ENCODE results near the gene SPDYE3. TPM values are rescaled to one million over a fixed set of nuclear protein-coding genes. Genes with fewer than 3 reads are reported as not detected.
"Not testable (repeated sequence)": the region's sequence is repeated elsewhere in the genome, so short reads cannot be mapped to it uniquely, and the experiment has no call there.

SPDYE3 gene
- total and polyA plus RNA-seq, 3 experiments from 2014 or later = 9.8 TPM; not detected in 2

DNA sequence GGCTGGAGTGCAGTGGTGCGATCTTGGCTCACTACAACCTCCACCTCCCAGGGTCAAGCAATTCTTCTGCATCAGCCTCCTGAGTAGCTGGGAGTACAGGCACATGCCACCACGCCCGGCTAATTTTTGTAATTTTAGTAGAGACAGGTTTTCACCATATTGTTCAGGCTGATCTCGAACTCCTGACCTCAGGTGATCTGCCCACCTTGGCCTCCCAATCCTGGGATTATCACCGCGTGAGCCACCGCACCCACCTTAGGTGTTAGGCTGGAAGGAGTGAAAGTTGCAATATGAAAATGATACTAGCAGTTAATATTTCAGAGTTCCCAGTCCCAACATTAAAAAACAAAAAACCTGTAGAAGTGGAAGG is 58.5 kb downstream of the SPDYE3 start:
- Mint-ChIP-seq H3K4me1 (peaks cover 32 to 53% (median 46%) of the 10 kb centered on the region in 3 donors), H3K36me3 (peaks cover 9 to 42% (median 12%) of the 10 kb centered on the region in 3 donors), H3K27ac (peak overlapping the region; percentile 64 to 96 (median 90)), H3K4me3 (peak overlapping the region in 4 of 7 donors; percentile 1 to 48 (median 44))
- H3K27me3 ChIP-seq (ENCODE audit: insufficient read depth, low read length, poor library complexity, severe bottlenecking); CTCF ChIA-PET; H3K4me3 ChIP-seq (ENCODE audit: low read length); H3K9me3 ChIP-seq (ENCODE audit: low read length); H3K27me3 Mint-ChIP-seq; H3K9me3 Mint-ChIP-seq; H3K27ac ChIP-seq (ENCODE audit: low read depth, low read length); POLR2A ChIA-PET: not testable (repeated sequence)
- peak in 1 of 5 donors; percentile 17 for DNase-seq
- H3K36me3 ChIP-seq (ENCODE audit: insufficient read depth, low read length) = peaks cover 10% of the 10 kb centered on the region
- peaks cover 10% of the 10 kb centered on the region for H3K4me1 ChIP-seq (ENCODE audit: insufficient read depth, low read length)

DNA sequence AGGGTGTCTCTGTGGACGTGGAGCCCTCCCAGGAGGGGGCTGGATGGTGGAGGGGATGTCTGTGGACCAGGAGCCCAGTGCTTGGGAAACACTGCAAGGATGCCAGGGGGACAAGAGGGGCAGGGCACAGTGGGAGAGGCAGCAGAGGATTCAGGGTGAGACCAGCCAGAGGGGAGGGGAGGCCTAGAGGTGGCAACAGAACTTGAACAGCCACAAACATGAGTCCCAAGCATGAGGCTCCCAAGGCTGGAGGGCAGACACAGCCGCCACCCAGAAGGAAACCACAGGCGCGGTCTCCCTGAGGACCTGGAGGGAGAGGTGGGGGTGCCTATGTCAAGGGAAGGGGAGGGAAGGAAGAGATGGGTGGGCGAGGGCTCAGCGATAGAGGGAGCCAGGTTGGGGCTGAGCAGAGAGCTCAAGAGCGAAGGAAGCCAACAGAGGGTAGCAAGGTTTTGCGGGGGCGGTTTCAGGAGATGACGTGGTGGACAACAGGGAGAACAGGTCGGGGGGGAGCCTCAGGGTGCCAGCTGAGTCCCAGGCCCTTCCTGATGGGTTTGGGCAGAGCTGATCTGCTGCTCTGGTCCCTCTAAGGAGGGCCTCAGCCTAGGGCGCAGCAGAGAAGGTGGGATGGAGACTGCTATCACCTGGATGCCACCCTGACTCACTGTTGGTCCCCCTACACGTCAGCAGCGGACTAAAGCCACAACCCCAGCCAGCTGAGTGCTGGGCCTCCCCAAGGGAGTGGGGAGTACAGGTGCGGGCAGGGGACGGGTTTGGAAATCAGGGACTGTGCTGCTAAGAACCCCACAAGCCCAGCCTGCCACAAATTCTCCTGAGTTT is 59.1 kb downstream of the SPDYE3 start:
- H3K4me1 Mint-ChIP-seq = peaks cover 32 to 54% (median 46%) of the 10 kb centered on the region in 3 donors
- H3K27me3 Mint-ChIP-seq = no peaks in the 10 kb centered on the region
- H3K27ac Mint-ChIP-seq = peak overlapping the region; percentile 64 to 96 (median 90)
- POLR2A ChIA-PET = no interaction called here
- Histone ChIP-seq H3K27ac (ENCODE audit: low read depth, low read length) (no peak overlapping the region), H3K27me3 (ENCODE audit: insufficient read depth, low read length, poor library complexity, severe bottlenecking) (no peaks in the 10 kb centered on the region), H3K9me3 (ENCODE audit: low read length) (no peaks in the 10 kb centered on the region), H3K4me3 (ENCODE audit: low read length) (no peak overlapping the region), H3K36me3 (ENCODE audit: insufficient read depth, low read length) (peaks cover 6% of the 10 kb centered on the region), H3K4me1 (ENCODE audit: insufficient read depth, low read length) (peaks cover 10% of the 10 kb centered on the region)
- no peaks in the 10 kb centered on the region for H3K9me3 Mint-ChIP-seq
- H3K4me3 Mint-ChIP-seq = peak overlapping the region in 4 of 7 donors; percentile 2 to 55 (median 44)
- CTCF ChIA-PET = no interaction called here
- H3K36me3 Mint-ChIP-seq = peaks cover 9 to 35% (median 12%) of the 10 kb centered on the region in 3 donors
- DNase-seq = peak in 1 of 5 donors; percentile 53

DNA sequence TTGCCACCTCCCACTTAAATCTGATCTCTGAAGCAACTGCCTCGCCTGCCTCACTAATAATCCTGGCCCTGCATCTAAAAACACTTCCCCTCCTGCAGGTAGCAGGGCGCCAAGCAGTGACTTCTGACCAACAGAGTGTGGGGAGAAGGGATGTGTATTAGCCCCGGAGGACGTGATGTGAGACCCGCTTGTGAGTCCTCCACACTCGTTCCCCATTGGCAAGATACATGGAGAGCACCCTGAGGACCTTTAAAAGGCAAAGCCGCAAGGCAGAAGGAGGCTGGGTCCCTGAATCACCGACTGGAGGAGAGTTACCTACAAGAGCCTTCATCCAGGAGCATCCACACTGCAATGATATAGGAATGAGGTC is 59.7 kb downstream of the SPDYE3 start:
- H3K4me3 Mint-ChIP-seq = peak overlapping the region in 1 of 7 donors; percentile 35
- no peak overlapping the region for H3K27ac ChIP-seq (ENCODE audit: low read depth, low read length)

DNA sequence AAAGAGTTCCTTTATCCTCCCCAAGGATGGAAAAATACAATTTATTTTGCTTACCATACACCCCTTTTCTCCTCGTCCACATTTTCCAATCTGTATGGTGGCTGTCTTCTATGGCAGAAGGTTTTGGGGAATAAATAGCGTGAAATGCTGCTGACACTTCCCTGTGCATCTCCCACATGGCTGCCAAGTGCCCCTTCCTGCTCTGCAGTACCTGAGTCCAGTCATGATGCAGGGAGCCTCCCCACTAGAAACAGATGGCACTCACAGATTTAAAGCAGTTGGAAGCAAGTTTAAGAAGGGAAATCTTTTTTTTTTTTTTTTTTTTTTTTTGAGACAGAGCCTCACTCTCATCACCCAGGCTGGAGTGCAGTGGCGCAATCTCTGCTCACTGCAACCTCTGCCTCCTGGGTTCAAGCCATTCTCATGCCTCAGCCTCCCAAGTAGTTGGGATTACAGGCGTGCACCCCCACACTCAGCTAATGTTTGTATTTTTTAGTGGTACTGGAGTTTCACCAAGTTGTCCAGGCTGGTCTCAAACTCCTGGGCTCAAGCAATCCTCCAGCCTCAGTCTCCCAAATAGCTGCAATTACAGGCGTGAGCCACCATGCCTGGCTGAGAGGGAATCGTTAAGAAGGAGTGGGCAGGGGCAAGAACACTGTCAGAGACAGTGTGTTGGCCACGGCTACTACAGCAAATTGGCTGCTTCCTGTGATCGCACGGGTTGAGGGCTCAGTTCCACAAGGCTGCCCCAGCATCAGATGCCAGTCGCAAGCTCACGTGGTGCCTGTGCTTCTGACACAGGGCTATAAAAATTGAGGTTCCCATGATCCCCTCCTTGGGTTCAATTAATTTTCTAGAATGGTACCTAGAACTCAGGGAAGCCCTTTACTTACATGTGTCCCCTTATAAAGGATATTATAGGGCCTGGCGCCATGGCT is 60.4 kb downstream of the SPDYE3 start:
- POLR2A ChIA-PET = no interaction called here
- H3K9me3 Mint-ChIP-seq = no peaks in the 10 kb centered on the region
- peak in 1 of 5 donors; percentile 26 for DNase-seq

More for the DNA sequence above, 59.7 kb downstream of the SPDYE3 start:
- peak overlapping the region in 7 of 8 donors; percentile 45 to 96 (median 89) for H3K27ac Mint-ChIP-seq
- no peaks in the 10 kb centered on the region for H3K27me3 Mint-ChIP-seq
- Histone ChIP-seq H3K36me3 (ENCODE audit: insufficient read depth, low read length) (peaks cover 6% of the 10 kb centered on the region), H3K9me3 (ENCODE audit: low read length) (no peaks in the 10 kb centered on the region), H3K27me3 (ENCODE audit: insufficient read depth, low read length, poor library complexity, severe bottlenecking) (no peaks in the 10 kb centered on the region), H3K4me1 (ENCODE audit: insufficient read depth, low read length) (peaks cover 13% of the 10 kb centered on the region), H3K4me3 (ENCODE audit: low read length) (no peak overlapping the region)
- POLR2A ChIA-PET = no interaction called here
- H3K4me1 Mint-ChIP-seq = peaks cover 33 to 53% (median 47%) of the 10 kb centered on the region in 3 donors
- H3K36me3 Mint-ChIP-seq = peaks cover 6 to 29% (median 8%) of the 10 kb centered on the region in 3 donors
- no peaks in the 10 kb centered on the region for H3K9me3 Mint-ChIP-seq
- peak in 1 of 5 donors; percentile 23 for DNase-seq
- CTCF ChIA-PET = no interaction called here

DNA sequence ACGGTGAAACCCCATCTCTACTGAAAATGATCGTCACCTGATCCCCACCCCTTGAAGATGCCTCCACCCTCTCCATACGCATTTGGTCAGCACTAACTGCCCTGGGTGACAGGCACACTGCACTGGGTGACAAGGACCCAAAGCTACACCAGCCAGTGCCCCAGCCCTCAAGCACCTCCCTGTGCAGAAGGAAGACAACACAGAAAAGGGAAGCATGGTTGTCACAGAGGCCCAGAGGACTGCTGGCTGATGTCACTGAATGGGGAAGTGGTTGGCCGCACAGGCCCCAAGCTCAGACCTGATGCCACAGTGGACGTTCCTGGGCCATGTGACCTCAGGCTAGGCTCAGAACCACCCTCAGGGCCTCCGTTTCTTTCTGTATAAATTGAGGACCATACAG is 61.6 kb downstream of the SPDYE3 start:
- peak overlapping the region in 5 of 8 donors; percentile 77 to 83 (median 80) for H3K27ac Mint-ChIP-seq
- CTCF ChIA-PET = no interaction called here
- Histone ChIP-seq H3K36me3 (ENCODE audit: insufficient read depth, low read length) (peaks cover 5% of the 10 kb centered on the region), H3K27me3 (ENCODE audit: insufficient read depth, low read length, poor library complexity, severe bottlenecking) (no peaks in the 10 kb centered on the region), H3K4me1 (ENCODE audit: insufficient read depth, low read length) (peaks cover 18% of the 10 kb centered on the region), H3K9me3 (ENCODE audit: low read length) (no peaks in the 10 kb centered on the region), H3K27ac (ENCODE audit: low read depth, low read length) (peak overlapping the region; percentile 6), H3K4me3 (ENCODE audit: low read length) (no peak overlapping the region)
- POLR2A ChIA-PET = no interaction called here
- H3K27me3 Mint-ChIP-seq = no peaks in the 10 kb centered on the region
- H3K4me1 Mint-ChIP-seq = peaks cover 33 to 59% (median 43%) of the 10 kb centered on the region in 3 donors
- DNase-seq = peak in 2 of 5 donors; percentile 21 to 45
- H3K9me3 Mint-ChIP-seq = no peaks in the 10 kb centered on the region
- H3K4me3 Mint-ChIP-seq = no peak overlapping the region
- peaks cover 0 to 15% (median 4%) of the 10 kb centered on the region in 3 donors for H3K36me3 Mint-ChIP-seq

More for the DNA sequence above, 60.4 kb downstream of the SPDYE3 start:
- Mint-ChIP-seq H3K4me3 (peak overlapping the region in 1 of 7 donors; percentile 72), H3K27me3 (no peaks in the 10 kb centered on the region), H3K27ac (peak overlapping the region in 6 of 8 donors; percentile 50 to 92 (median 69)), H3K36me3 (peaks cover 5 to 23% (median 7%) of the 10 kb centered on the region in 3 donors), H3K4me1 (peaks cover 35 to 57% (median 50%) of the 10 kb centered on the region in 3 donors)
- no peak overlapping the region for H3K4me3 ChIP-seq (ENCODE audit: low read length)
- no peak overlapping the region for H3K27ac ChIP-seq (ENCODE audit: low read depth, low read length)
- H3K9me3 ChIP-seq (ENCODE audit: low read length) = no peaks in the 10 kb centered on the region
- H3K36me3 ChIP-seq (ENCODE audit: insufficient read depth, low read length) = peaks cover 6% of the 10 kb centered on the region
- no peaks in the 10 kb centered on the region for H3K27me3 ChIP-seq (ENCODE audit: insufficient read depth, low read length, poor library complexity, severe bottlenecking)
- CTCF ChIA-PET = no interaction called here
- H3K4me1 ChIP-seq (ENCODE audit: insufficient read depth, low read length) = peaks cover 18% of the 10 kb centered on the region

DNA sequence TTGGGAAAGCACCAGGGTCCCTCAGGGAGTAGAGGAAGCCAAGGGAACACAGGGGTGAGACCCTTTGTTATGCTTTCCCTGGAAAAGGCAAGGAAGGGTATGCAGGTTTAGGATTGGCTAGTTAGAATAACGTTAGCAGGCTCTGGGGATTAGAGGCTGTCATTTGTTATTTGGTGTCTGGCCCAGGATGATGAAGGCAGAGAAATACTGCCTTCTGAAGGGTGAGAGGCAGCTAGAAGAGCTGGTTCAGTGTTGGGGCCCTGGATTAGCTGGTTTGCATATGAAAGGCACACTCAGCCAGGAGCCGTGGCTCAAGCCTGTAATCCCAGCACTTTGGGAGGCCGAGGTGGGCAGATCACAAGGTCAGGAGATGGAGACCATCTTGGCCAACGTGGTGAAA is 62.8 kb downstream of the SPDYE3 start:
- H3K4me1 ChIP-seq (ENCODE audit: insufficient read depth, low read length) = peaks cover 18% of the 10 kb centered on the region
- DNase-seq = no peak
- POLR2A ChIA-PET = no interaction called here

DNA sequence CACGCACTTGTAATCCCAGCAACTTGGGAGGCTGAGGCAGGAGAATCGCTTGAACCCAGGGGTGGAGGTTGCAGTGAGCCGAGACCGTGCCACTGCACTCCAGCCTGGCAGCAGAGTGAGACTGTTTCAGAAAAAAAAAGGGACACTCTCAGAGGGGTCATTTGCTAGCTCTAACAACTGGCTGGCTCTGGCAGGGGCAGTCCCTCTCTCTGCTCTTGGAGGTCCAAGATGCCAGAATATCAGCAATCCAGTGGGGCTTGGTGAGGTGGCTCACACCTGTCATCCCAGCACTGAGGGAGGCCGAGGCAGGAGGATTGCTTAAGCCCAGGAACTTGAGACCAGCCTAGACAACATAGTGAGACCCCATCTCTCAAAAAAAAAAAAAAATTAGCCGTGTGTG is 63.2 kb downstream of the SPDYE3 start:
- Histone ChIP-seq H3K4me3 (ENCODE audit: low read length) (no peak overlapping the region), H3K27ac (ENCODE audit: low read depth, low read length) (no peak overlapping the region)

More for the DNA sequence above, 62.8 kb downstream of the SPDYE3 start:
- H3K4me3 Mint-ChIP-seq = no peak overlapping the region
- no peaks in the 10 kb centered on the region for H3K27me3 Mint-ChIP-seq
- H3K27ac Mint-ChIP-seq = peak overlapping the region; percentile 21 to 63 (median 46)
- H3K36me3 Mint-ChIP-seq = peaks cover 0 to 9% (median 2%) of the 10 kb centered on the region in 3 donors
- no peaks in the 10 kb centered on the region for H3K9me3 Mint-ChIP-seq
- CTCF ChIA-PET = no interaction called here
- no peaks in the 10 kb centered on the region for H3K27me3 ChIP-seq (ENCODE audit: insufficient read depth, low read length, poor library complexity, severe bottlenecking)
- no peaks in the 10 kb centered on the region for H3K9me3 ChIP-seq (ENCODE audit: low read length)
- H3K36me3 ChIP-seq (ENCODE audit: insufficient read depth, low read length) = no peaks in the 10 kb centered on the region
- no peak overlapping the region for H3K4me3 ChIP-seq (ENCODE audit: low read length)
- H3K4me1 Mint-ChIP-seq = peaks cover 38 to 61% (median 44%) of the 10 kb centered on the region in 3 donors
- H3K27ac ChIP-seq (ENCODE audit: low read depth, low read length) = no peak overlapping the region

More for the DNA sequence above, 63.2 kb downstream of the SPDYE3 start:
- peaks cover 0 to 9% (median 2%) of the 10 kb centered on the region in 3 donors for H3K36me3 Mint-ChIP-seq
- H3K27ac Mint-ChIP-seq = peak overlapping the region in 6 of 8 donors; percentile 10 to 87 (median 62)
- H3K9me3 Mint-ChIP-seq = no peaks in the 10 kb centered on the region
- Histone ChIP-seq H3K36me3 (ENCODE audit: insufficient read depth, low read length) (no peaks in the 10 kb centered on the region), H3K4me1 (ENCODE audit: insufficient read depth, low read length) (peaks cover 18% of the 10 kb centered on the region), H3K9me3 (ENCODE audit: low read length) (no peaks in the 10 kb centered on the region), H3K27me3 (ENCODE audit: insufficient read depth, low read length, poor library complexity, severe bottlenecking) (no peaks in the 10 kb centered on the region)
- CTCF ChIA-PET = no interaction called here
- peak in 1 of 5 donors; percentile 36 for DNase-seq
- peaks cover 36 to 57% (median 39%) of the 10 kb centered on the region in 3 donors for H3K4me1 Mint-ChIP-seq
- no peak overlapping the region for H3K4me3 Mint-ChIP-seq
- H3K27me3 Mint-ChIP-seq = no peaks in the 10 kb centered on the region
- POLR2A ChIA-PET = no interaction called here
